ENCODE measurements around the gene BMP6.

DNA sequence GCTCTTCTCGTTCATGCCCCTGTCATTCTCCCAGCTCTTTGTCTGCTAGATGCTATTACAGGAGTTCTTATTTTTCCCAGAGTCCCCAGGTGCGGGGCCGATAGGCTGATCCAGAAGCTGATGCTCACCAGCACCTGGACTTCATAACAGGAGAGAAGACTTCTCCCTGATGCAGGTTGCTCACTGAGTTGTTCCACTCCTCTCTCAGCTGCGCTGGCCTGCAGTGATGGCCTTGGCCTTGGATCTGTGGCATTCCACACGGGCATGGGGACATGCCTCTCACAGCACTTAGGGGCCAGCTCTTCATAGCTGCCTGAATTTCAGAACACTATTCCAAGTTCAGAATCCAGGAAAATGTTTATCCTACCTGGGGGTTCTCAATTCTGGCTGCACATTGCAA, 191.8 kb downstream of the BMP6 start:
- TF ChIP-seq POLR2A (IDR thresholded peaks at IDR 0.05; ENCODE audit: low read depth, low read length), result no peak
- no peak for TF ChIP-seq NR2C2 (IDR thresholded peaks at IDR 0.05; ENCODE audit: borderline replicate concordance, control insufficient read depth, insufficient read length, low read depth)
- TF ChIP-seq POLR2AphosphoS5 (IDR thresholded peaks at IDR 0.05; ENCODE audit: low read length), result no peak
- TF ChIP-seq, protein P1, sequence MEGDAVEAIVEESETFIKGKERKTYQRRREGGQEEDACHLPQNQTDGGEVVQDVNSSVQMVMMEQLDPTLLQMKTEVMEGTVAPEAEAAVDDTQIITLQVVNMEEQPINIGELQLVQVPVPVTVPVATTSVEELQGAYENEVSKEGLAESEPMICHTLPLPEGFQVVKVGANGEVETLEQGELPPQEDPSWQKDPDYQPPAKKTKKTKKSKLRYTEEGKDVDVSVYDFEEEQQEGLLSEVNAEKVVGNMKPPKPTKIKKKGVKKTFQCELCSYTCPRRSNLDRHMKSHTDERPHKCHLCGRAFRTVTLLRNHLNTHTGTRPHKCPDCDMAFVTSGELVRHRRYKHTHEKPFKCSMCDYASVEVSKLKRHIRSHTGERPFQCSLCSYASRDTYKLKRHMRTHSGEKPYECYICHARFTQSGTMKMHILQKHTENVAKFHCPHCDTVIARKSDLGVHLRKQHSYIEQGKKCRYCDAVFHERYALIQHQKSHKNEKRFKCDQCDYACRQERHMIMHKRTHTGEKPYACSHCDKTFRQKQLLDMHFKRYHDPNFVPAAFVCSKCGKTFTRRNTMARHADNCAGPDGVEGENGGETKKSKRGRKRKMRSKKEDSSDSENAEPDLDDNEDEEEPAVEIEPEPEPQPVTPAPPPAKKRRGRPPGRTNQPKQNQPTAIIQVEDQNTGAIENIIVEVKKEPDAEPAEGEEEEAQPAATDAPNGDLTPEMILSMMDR (IDR thresholded peaks at IDR 0.05 in 2 of 3, conservative IDR thresholded peaks at IDR 0.05 in 1 of 3; ENCODE audit: control insufficient read depth in 2 of 3, extremely low read depth in 1 of 3, insufficient read depth in 1 of 3, low read depth in 3 of 3, low read length in 3 of 3), result no peak
- TF ChIP-seq ESRRA (IDR thresholded peaks at IDR 0.05; ENCODE audit: low read length), result no peak
